HEK293 (cell line): ENCODE results near the gene PNMA1.
A peak's percentile ranks its signal among the peaks of the same experiment; 100 is the strongest.

ENCODE experiments used
- CTCF ChIA-PET: fragments of 350-600 bp; formaldehyde crosslinking; extraction: SDS; loops from one replicate; lab custom pipeline; 2021; ENCODE audit warnings: antibody characterized with exemption; lab: Yijun Ruan, JAX
- POLR2A ChIA-PET: fragments of 300-600 bp; formaldehyde crosslinking; extraction: SDS; loops from one replicate; lab custom pipeline; 2020; ENCODE audit warnings: antibody characterized with exemption, inconsistent platforms; lab: Yijun Ruan, JAX
- H3K27ac ChIP-seq: fragments of 200-500 bp; sonication (Bioruptor generic); 2 replicates; pipeline ENCODE4 v1.5.1; 2014; ENCODE audit warnings: low read depth, low read length, control low read depth, inconsistent platforms; ENCODE audit errors: extremely low read depth
- H3K36me3 ChIP-seq, 2 experiments: fragments of 200-500 bp in 1 of 2; sonication (Bioruptor generic) in 1 of 2; 1 replicate in 1 of 2; 2 replicates in 1 of 2; pipeline ENCODE4 v1.5.1; 2014 to 2017; ENCODE audit warnings: inconsistent platforms in 2 of 2, low read length in 2 of 2; ENCODE audit not compliant: control insufficient read depth in 2 of 2, insufficient read depth in 1 of 2
- H3K4me1 ChIP-seq: fragments of 200-500 bp; sonication (Bioruptor generic); 2 replicates; pipeline ENCODE4 v1.5.1; 2014; ENCODE audit warnings: mild to moderate bottlenecking, low read length, inconsistent platforms; ENCODE audit not compliant: control insufficient read depth, insufficient read depth
- H3K4me3 ChIP-seq: 2 replicates; pipeline ENCODE4 v1.5.1; 2011; ENCODE audit warnings: low read depth, mild to moderate bottlenecking, control low read depth, low read length, moderate library complexity
- H3K9me3 ChIP-seq: fragments of 200-500 bp; sonication (Bioruptor generic); 2 replicates; pipeline ENCODE4 v1.5.1; 2014; ENCODE audit warnings: low read depth, low read length, inconsistent platforms; ENCODE audit not compliant: control insufficient read depth, insufficient read depth
- GFI1B ChIP-seq: fragments of 450-650 bp; formaldehyde crosslinking; IDR thresholded peaks from 2 replicates; pipeline ENCODE4 v1.5.1; 2016; ENCODE audit warnings: missing biosample characterization, missing genetic modification characterization
- IKZF3 ChIP-seq: fragments of 450-650 bp; IDR thresholded peaks from 2 replicates; pipeline ENCODE4 v1.5.0; 2018; ENCODE audit warnings: missing biosample characterization, mild to moderate bottlenecking, missing genetic modification characterization, moderate library complexity
- OSR2 ChIP-seq: fragments of 450-650 bp; formaldehyde crosslinking; IDR thresholded peaks from 2 replicates; pipeline ENCODE4 v1.5.1; 2016; ENCODE audit warnings: missing biosample characterization, missing genetic modification characterization
- PRDM1 ChIP-seq: fragments of 450-650 bp; formaldehyde crosslinking; IDR thresholded peaks from 2 replicates; pipeline ENCODE4; 2016; ENCODE audit warnings: missing biosample characterization, missing genetic modification characterization
- SETDB1 ChIP-seq: IDR thresholded peaks from one replicate; pipeline ENCODE4 v1.6.1; 2017; ENCODE audit warnings: mild to moderate bottlenecking, low read length, moderate library complexity, mixed read lengths; ENCODE audit not compliant: insufficient read length
- SP2 ChIP-seq: fragments of 450-650 bp; formaldehyde crosslinking; IDR thresholded peaks from 2 replicates; pipeline ENCODE4 v1.5.1; 2016; ENCODE audit warnings: missing biosample characterization, missing genetic modification characterization
- SP7 ChIP-seq: fragments of 450-650 bp; formaldehyde crosslinking; IDR thresholded peaks from 2 replicates; pipeline ENCODE4 v1.5.1; 2016; ENCODE audit warnings: missing biosample characterization, missing genetic modification characterization
- ZBTB17 ChIP-seq: fragments of 450-650 bp; formaldehyde crosslinking; IDR thresholded peaks from 2 replicates; pipeline ENCODE4 v1.5.1; 2016; ENCODE audit warnings: missing biosample characterization, missing genetic modification characterization
- ZBTB21 ChIP-seq: fragments of 450-650 bp; formaldehyde crosslinking; IDR thresholded peaks from 2 replicates; pipeline ENCODE4 v1.5.1; 2017; ENCODE audit warnings: missing biosample characterization, missing genetic modification characterization
- ZIC2 ChIP-seq: fragments of 450-650 bp; formaldehyde crosslinking; IDR thresholded peaks from 2 replicates; pipeline ENCODE4 v1.5.1; 2016; ENCODE audit warnings: missing biosample characterization, missing genetic modification characterization
- ZNF214 ChIP-seq: fragments of 450-650 bp; formaldehyde crosslinking; IDR thresholded peaks from 2 replicates; pipeline ENCODE4 v1.5.1; 2017; ENCODE audit warnings: missing biosample characterization, mild to moderate bottlenecking, missing genetic modification characterization, borderline replicate concordance
- ZNF335 ChIP-seq: fragments of 450-650 bp; formaldehyde crosslinking; conservative IDR thresholded peaks from 2 replicates; pipeline ENCODE4 v1.5.1; 2016; ENCODE audit warnings: missing biosample characterization, missing genetic modification characterization
- ZNF366 ChIP-seq: fragments of 450-650 bp; formaldehyde crosslinking; conservative IDR thresholded peaks from 2 replicates; pipeline ENCODE4 v1.5.1; 2016; ENCODE audit warnings: missing biosample characterization, missing genetic modification characterization
- ZNF404 ChIP-seq: fragments of 450-650 bp; formaldehyde crosslinking; IDR thresholded peaks from 2 replicates; pipeline ENCODE4 v1.5.1; 2017; ENCODE audit warnings: missing biosample characterization, missing genetic modification characterization
- ZNF423 ChIP-seq: fragments of 450-650 bp; formaldehyde crosslinking; IDR thresholded peaks from 2 replicates; pipeline ENCODE4 v1.5.1; 2016; ENCODE audit warnings: missing biosample characterization, missing genetic modification characterization
- ZNF626 ChIP-seq: fragments of 450-650 bp; sonication (Bioruptor Pico); formaldehyde crosslinking; IDR thresholded peaks from 2 replicates; pipeline ENCODE4 v1.5.1; 2018; ENCODE audit warnings: missing biosample characterization, missing genetic modification characterization, inconsistent platforms
- TF ChIP-seq, protein P1 (sequence below): IDR thresholded peaks from 2 replicates; pipeline ENCODE4 v1.6.1; 2011; ENCODE audit warnings: mild to moderate bottlenecking, low read depth, low read length, borderline replicate concordance
- TF ChIP-seq, protein P2 (sequence below): fragments of 450-650 bp; formaldehyde crosslinking; IDR thresholded peaks from 2 replicates; pipeline ENCODE4 v1.5.1; 2016; ENCODE audit warnings: missing biosample characterization, missing genetic modification characterization, low read depth

PNMA1 gene

DNA sequence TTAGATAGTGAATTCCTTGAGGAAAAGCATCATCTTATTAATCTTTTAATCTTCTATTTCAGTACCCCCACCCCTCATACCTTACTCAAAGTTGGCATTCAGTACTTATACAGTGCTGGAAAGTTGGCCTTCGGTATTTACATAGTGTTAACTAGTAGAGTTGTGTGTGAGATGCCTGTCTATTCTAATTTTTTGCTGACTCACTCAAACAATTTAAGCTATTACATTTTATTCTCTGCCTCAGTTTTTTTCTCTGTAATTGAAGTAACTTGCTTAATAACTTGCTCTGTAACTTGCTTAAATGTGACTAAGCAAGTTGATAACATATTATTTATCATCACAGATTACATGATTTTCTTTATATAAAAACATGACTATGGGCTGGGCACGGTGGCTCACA lies 49.1 kb downstream of the PNMA1 start:
- Histone ChIP-seq H3K4me3 (no peak overlapping the region), H3K36me3 (peaks cover 0 to 3% of the 10 kb centered on the region in 2 experiments; a peak in 1 of 3 replicates), H3K4me1 (no peaks in the 10 kb centered on the region), H3K9me3 (no peaks in the 10 kb centered on the region)
- CTCF ChIA-PET, result interaction anchor here (0.5 kb wide), 1 partner anchor 35 kb away, joined by 4 read pairs; no protein-coding TSS in a partner anchor
- POLR2A ChIA-PET, result no interaction called here
- TF ChIP-seq ZNF335 (tag by site-specific recombination), result no peak
- TF ChIP-seq ZNF214 (tag by site-specific recombination), result no peak
- TF ChIP-seq ZNF626 (tag by site-specific recombination), result no peak
- TF ChIP-seq, protein P1, sequence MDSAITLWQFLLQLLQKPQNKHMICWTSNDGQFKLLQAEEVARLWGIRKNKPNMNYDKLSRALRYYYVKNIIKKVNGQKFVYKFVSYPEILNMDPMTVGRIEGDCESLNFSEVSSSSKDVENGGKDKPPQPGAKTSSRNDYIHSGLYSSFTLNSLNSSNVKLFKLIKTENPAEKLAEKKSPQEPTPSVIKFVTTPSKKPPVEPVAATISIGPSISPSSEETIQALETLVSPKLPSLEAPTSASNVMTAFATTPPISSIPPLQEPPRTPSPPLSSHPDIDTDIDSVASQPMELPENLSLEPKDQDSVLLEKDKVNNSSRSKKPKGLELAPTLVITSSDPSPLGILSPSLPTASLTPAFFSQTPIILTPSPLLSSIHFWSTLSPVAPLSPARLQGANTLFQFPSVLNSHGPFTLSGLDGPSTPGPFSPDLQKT, result no peak
- TF ChIP-seq, all 188 proteins: peak for 0
- H3K27ac ChIP-seq, result no peak overlapping the region

DNA sequence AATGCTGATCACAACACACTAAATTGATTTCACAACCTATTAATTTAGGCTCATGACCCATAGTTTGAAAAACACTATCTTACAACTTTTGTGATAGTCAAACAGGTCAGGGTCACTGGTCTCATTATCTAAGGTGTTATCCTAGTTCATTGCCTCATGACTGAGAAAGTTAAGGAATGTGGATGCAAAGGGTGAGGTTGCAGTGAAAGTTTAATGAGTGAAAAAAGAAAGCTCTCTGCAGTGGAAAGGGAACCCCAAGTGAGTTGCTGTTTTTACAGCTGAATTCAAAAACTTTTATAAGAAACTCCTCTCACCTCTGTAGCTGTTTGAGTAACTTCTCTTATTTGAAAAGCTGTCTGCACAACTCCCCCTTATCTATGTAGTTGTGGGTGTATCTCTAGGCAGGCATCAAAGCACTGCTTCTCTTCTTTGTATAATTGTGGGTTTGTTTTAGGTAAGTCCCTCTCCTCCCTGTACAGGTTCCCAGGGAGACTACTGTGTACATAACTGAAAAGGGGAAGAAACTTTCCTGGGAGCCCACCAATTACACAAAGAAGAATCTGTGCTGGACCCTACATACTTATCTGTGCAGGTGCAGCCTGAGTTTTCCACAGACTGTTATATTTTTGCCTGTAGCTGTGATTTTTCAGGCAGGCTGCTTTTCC lies 50.5 kb downstream of the PNMA1 start:
- Histone ChIP-seq H3K4me3 (no peak overlapping the region), H3K4me1 (no peaks in the 10 kb centered on the region), H3K36me3 (peaks cover 0 to 3% of the 10 kb centered on the region in 2 experiments; a peak in 1 of 3 replicates), H3K9me3 (no peaks in the 10 kb centered on the region), H3K27ac (no peak overlapping the region)
- ChIA-PET CTCF (interaction anchor here (1.0 to 1.7 kb wide), 4 partner anchors 12 to 157 kb away, joined by 3 to 9 read pairs (median 4); partner anchors contain the start of gene DNAL1), POLR2A (interaction anchor here (0.6 kb wide), 1 partner anchor 232 kb away, joined by 3 read pairs; no protein-coding TSS in a partner anchor)
- no peak for TF ChIP-seq ZNF404 (tag by site-specific recombination)
- TF ChIP-seq SP2 (tag by site-specific recombination), result no peak
- no peak for TF ChIP-seq ZNF423 (tag by site-specific recombination)
- no peak for TF ChIP-seq ZIC2
- no peak for TF ChIP-seq ZBTB21 (tag by site-specific recombination)
- TF ChIP-seq, protein P1, result no peak
- TF ChIP-seq PRDM1 (tag by site-specific recombination), result peak; percentile 74

DNA sequence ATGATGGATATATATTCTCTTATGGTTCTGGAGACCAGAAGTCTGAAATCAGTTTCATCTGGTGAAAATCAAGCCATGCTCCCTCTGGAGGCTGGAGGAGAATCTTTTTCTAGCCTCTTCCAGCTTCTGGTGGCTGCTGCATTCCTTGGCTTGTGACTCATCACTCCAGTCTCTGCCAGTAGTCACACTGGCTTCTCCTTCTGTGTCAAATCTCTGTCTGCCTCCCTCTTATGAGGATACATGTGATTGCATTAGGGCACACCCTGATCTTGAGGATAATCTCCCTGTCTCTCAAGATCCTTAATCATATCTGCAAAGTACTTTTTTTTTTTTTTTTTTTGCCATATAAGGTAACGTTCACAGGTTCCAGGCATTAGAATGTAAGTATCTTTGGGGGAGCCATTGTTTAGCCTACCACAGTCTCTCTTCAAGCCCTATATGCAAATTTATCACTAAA lies 51.7 kb downstream of the PNMA1 start:
- ChIA-PET CTCF (interaction anchor here (0.6 to 1.7 kb wide), 13 partner anchors 9 to 367 kb away, joined by 3 to 9 read pairs (median 3); partner anchors contain the start of gene DNAL1), POLR2A (interaction anchor here (0.6 to 1.1 kb wide), 4 partner anchors 18 to 135 kb away, joined by 3 to 5 read pairs (median 3); partner anchors contain the start of gene DNAL1)
- peaks cover 0 to 3% of the 10 kb centered on the region in 2 experiments; a peak in 1 of 3 replicates for H3K36me3 ChIP-seq
- no peaks in the 10 kb centered on the region for H3K9me3 ChIP-seq
- no peak overlapping the region for H3K27ac ChIP-seq
- TF ChIP-seq ZNF366 (tag by site-specific recombination) (0 out of 2 replicates have a peak, but pooled peaks have one; percentile 30), PRDM1 (tag by site-specific recombination) (peak; percentile 50; the same call in 1 of the 2 replicates), ZBTB17 (tag by site-specific recombination) (peak; percentile 51; the same call in 1 of the 2 replicates), OSR2 (tag by site-specific recombination) (peak; percentile 98), IKZF3 (tag by site-specific recombination) (no peak), SETDB1 (peak; percentile 38), GFI1B (tag by site-specific recombination) (0 out of 2 replicates have a peak, but pooled peaks have one; percentile 17), SP7 (tag by site-specific recombination) (0 out of 2 replicates have a peak, but pooled peaks have one; percentile 36)
- TF ChIP-seq, protein P2, sequence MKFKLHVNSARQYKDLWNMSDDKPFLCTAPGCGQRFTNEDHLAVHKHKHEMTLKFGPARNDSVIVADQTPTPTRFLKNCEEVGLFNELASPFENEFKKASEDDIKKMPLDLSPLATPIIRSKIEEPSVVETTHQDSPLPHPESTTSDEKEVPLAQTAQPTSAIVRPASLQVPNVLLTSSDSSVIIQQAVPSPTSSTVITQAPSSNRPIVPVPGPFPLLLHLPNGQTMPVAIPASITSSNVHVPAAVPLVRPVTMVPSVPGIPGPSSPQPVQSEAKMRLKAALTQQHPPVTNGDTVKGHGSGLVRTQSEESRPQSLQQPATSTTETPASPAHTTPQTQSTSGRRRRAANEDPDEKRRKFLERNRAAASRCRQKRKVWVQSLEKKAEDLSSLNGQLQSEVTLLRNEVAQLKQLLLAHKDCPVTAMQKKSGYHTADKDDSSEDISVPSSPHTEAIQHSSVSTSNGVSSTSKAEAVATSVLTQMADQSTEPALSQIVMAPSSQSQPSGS (tag by site-specific recombination), result no peak
- H3K4me3 ChIP-seq, result no peak overlapping the region
- no peaks in the 10 kb centered on the region for H3K4me1 ChIP-seq
